ENCODE measurements around the gene FAM241B. TPM values are rescaled to one million over a fixed set of nuclear protein-coding genes. Genes with fewer than 3 reads are reported as not detected.

Gene FAM241B
- total and polyA plus RNA-seq, 10 of the 15 experiments (the other 5 are each of a cell fraction or from before 2014, with no cell fraction given) = 0.09 to 0.99 (median 0.24) TPM

- TF ChIP-seq KLF5 (IDR thresholded peaks at IDR 0.05; ENCODE audit: partially characterized antibody) = no peak
Observed at GRCh38 chr10:69660296-69660695, 30.2 kb downstream of the FAM241B start (continued).

- ChIA-PET CTCF (interaction anchor here (0.8 to 2.2 kb wide), 3 partner anchors 17 to 142 kb away, joined by 3 to 7 read pairs (median 4); no protein-coding TSS in a partner anchor), SMC1A (ENCODE audit: uncharacterized antibody, unreplicated experiment) (no interaction called here), POLR2A (no interaction called here), RAD21 (ENCODE audit: unreplicated experiment) (no interaction called here)
- Histone ChIP-seq H3K27ac (ENCODE audit: control insufficient read depth, insufficient read depth) (no peak overlapping the region), H3K9ac (ENCODE audit: control insufficient read depth, insufficient read depth, low read length) (no peak overlapping the region), H3K4me2 (ENCODE audit: control insufficient read depth, insufficient read depth) (no peak overlapping the region), H3K27me3 (replicated peaks in 1 of 2; ENCODE audit: control insufficient read depth in 2 of 2, insufficient read depth in 2 of 2, low read length in 1 of 2) (peaks cover 0 to 3% of the 10 kb centered on the region in 2 experiments), H3K4me1 (ENCODE audit: control insufficient read depth, insufficient read depth, low read length) (no peaks in the 10 kb centered on the region), H3K4me3 (no peak overlapping the region), H2AFZ (ENCODE audit: control insufficient read depth, low read depth, low read length) (no peak overlapping the region), H3K79me2 (ENCODE audit: control insufficient read depth, insufficient read depth, low read length) (no peaks in the 10 kb centered on the region), H3K36me3 (ENCODE audit: control insufficient read depth in 2 of 2, insufficient read depth in 2 of 2, low read length in 1 of 2) (no peaks in the 10 kb centered on the region), H4K20me1 (ENCODE audit: control insufficient read depth, insufficient read depth) (no peaks in the 10 kb centered on the region), H3K9me3 (replicated peaks; ENCODE audit: control insufficient read depth, insufficient read depth, low read length) (no peaks in the 10 kb centered on the region)
- TF ChIP-seq, protein P1, sequence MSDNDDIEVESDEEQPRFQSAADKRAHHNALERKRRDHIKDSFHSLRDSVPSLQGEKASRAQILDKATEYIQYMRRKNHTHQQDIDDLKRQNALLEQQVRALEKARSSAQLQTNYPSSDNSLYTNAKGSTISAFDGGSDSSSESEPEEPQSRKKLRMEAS (IDR thresholded peaks at IDR 0.05; ENCODE audit: low read depth, low read length) = no peak
- TF ChIP-seq MTA2 (IDR thresholded peaks at IDR 0.05; ENCODE audit: low read depth) (no peak), SPI1 (IDR thresholded peaks at IDR 0.05; ENCODE audit: borderline replicate concordance, insufficient read depth, low read depth, low read length) (no peak), FOS (IDR thresholded peaks at IDR 0.05; ENCODE audit: borderline replicate concordance, extremely low read depth, insufficient read length) (no peak), CBX3 (IDR thresholded peaks at IDR 0.05; ENCODE audit: borderline replicate concordance, low read depth) (no peak), NFIC (IDR thresholded peaks at IDR 0.05; ENCODE audit: low read depth, low read length) (no peak), POU2F2 (IDR thresholded peaks at IDR 0.05; ENCODE audit: borderline replicate concordance, low read depth, low read length) (no peak), EED (IDR thresholded peaks at IDR 0.05; ENCODE audit: low read depth) (no peak), IKZF1 (conservative IDR thresholded peaks at IDR 0.05) (no peak), CHD1 (IDR thresholded peaks at IDR 0.05; ENCODE audit: low read depth, low read length) (no peak), ASH2L (IDR thresholded peaks at IDR 0.05; ENCODE audit: borderline replicate concordance, low read depth) (no peak), ESRRA (IDR thresholded peaks at IDR 0.05; ENCODE audit: low read length) (no peak), ATF7 (IDR thresholded peaks at IDR 0.05; ENCODE audit: low read depth) (no peak), HDGF (IDR thresholded peaks at IDR 0.05) (no peak)
- TF ChIP-seq, protein P2, sequence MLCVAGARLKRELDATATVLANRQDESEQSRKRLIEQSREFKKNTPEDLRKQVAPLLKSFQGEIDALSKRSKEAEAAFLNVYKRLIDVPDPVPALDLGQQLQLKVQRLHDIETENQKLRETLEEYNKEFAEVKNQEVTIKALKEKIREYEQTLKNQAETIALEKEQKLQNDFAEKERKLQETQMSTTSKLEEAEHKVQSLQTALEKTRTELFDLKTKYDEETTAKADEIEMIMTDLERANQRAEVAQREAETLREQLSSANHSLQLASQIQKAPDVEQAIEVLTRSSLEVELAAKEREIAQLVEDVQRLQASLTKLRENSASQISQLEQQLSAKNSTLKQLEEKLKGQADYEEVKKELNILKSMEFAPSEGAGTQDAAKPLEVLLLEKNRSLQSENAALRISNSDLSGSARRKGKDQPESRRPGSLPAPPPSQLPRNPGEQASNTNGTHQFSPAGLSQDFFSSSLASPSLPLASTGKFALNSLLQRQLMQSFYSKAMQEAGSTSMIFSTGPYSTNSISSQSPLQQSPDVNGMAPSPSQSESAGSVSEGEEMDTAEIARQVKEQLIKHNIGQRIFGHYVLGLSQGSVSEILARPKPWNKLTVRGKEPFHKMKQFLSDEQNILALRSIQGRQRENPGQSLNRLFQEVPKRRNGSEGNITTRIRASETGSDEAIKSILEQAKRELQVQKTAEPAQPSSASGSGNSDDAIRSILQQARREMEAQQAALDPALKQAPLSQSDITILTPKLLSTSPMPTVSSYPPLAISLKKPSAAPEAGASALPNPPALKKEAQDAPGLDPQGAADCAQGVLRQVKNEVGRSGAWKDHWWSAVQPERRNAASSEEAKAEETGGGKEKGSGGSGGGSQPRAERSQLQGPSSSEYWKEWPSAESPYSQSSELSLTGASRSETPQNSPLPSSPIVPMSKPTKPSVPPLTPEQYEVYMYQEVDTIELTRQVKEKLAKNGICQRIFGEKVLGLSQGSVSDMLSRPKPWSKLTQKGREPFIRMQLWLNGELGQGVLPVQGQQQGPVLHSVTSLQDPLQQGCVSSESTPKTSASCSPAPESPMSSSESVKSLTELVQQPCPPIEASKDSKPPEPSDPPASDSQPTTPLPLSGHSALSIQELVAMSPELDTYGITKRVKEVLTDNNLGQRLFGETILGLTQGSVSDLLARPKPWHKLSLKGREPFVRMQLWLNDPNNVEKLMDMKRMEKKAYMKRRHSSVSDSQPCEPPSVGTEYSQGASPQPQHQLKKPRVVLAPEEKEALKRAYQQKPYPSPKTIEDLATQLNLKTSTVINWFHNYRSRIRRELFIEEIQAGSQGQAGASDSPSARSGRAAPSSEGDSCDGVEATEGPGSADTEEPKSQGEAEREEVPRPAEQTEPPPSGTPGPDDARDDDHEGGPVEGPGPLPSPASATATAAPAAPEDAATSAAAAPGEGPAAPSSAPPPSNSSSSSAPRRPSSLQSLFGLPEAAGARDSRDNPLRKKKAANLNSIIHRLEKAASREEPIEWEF (IDR thresholded peaks at IDR 0.05; ENCODE audit: insufficient replicate concordance, low read depth, low read length) = no peak
- in situ Hi-C loops (cut with MboI) (no loop called here), intact Hi-C loops (cut with micrococcal nuclease; ENCODE audit: unreplicated experiment) (no loop called here)
- no peak for FAIRE-seq
- WGBS (ENCODE audit: insufficient coverage, insufficient replicate concordance, low lambda C conversion rate, missing lambda C conversion rate) = 15% methylated on average over 4 of the region's 4 CpGs
- no peak for DNase-seq (ENCODE audit: low read depth, low spot score)
- BruUV-seq (replicated peaks) = no TSS peak
- ATAC-seq = no peak
Observed at GRCh38 chr10:69661414-69662172, 31.5 kb downstream of the FAM241B start.

Data from GM12878 (cell line).